Kidney epithelial cell (primary cell): ENCODE data around the gene TIMP3. TPM values are rescaled to one million over a fixed set of nuclear protein-coding genes. Genes with fewer than 3 reads are reported as not detected.

ENCODE experiments used
- DNase-seq: peaks from one replicate; pipeline ENCODE4 v3.0.0-alpha.2; 2010; ENCODE audit warnings: low read depth
- H3K27me3 ChIP-seq: 2 replicates; pipeline ENCODE4 v1.6.0; 2011; ENCODE audit warnings: low read length; ENCODE audit not compliant: control insufficient read depth, insufficient read depth
- H3K36me3 ChIP-seq: 2 replicates; pipeline ENCODE4 v1.5.1; 2011; ENCODE audit warnings: low read length; ENCODE audit not compliant: control insufficient read depth, insufficient read depth
- H3K4me3 ChIP-seq: 2 replicates; pipeline ENCODE4 v1.5.1; 2011; ENCODE audit warnings: low read depth, mild to moderate bottlenecking, control low read depth, low read length
- CTCF ChIP-seq: IDR thresholded peaks from 2 replicates; pipeline ENCODE4 v1.5.1; 2011; ENCODE audit warnings: mild to moderate bottlenecking, moderate library complexity, low read length, control low read depth, inconsistent platforms; ENCODE audit not compliant: insufficient read depth, poor library complexity, severe bottlenecking
- total RNA-seq: library from RNA; depleted of rRNA; stranded (reverse); fragments of >200 nt; gene quantifications from 2 replicates; pipeline ENCODE4 v1.2.3, GENCODE V29; 2015

Gene TIMP3
- total RNA-seq, 1 donor from 2014 or later: 45.6 TPM

- Histone ChIP-seq H3K27me3 (no peaks in the 10 kb centered on the region), H3K36me3 (no peaks in the 10 kb centered on the region), H3K4me3 (no peak overlapping the region)
- no peak for DNase-seq
- TF ChIP-seq CTCF: no peak
Measured at GRCh38 chr22:32853662-32854061, 52.2 kb downstream of the TIMP3 start.

DNA sequence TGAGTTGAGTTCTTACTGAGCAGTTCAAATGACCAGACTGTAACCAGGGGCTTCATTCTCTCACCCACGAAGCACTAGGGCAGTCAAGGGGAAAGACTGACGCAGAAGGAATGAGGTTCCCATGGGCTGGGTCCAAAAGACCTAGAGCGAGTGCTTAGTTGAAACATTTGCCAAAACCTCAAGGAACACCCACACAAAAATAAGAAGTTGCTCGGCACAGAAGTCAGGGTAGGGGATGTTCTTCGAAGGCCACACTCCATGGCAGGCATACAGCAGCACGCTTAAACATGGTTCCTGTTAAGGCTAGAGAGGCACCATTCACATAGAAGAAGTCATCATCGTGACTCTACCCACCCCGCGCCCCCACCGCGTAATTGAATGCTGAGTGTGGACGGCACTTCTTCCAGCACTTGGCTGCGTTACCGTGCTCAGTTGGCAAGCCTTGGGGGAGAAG, 52.9 kb downstream of the TIMP3 start:
- H3K27me3 ChIP-seq: no peaks in the 10 kb centered on the region
- no peak for TF ChIP-seq CTCF
- DNase-seq: no peak
- H3K36me3 ChIP-seq: no peaks in the 10 kb centered on the region
- no peak overlapping the region for H3K4me3 ChIP-seq

DNA sequence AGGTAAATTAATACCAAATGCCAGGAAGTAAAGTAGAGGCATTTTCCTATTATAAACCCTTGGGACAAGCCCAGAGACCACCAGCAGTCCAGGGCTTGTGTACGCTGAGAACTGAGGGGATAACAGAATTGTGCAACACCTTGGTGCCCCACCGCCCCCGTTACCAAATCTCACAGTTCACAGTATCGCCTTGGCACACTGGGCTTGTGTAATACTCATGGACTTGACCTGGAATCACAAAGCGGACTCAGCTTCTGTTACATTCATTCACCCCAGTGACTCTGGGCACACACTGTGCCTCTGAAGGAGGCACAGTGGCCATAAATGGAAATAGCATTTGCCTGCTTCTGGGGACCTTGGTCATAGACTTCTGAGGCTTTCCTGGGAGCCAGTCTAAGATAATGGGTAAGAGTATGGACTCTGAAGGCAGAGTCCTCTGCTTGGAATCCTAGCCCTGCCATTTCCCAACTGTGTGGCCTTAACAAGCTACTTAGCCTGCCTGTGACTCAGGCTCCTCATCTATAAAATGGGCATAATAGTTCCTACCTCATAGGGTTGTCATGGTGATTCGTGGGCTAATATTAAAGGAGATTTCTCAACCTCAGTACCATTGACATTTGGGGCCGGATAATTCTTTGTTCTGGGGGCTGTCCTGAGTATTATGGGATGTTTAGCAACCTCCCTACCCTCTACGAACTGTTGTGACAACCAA, 53.7 kb downstream of the TIMP3 start:
- no peak for DNase-seq
- Histone ChIP-seq H3K27me3 (no peaks in the 10 kb centered on the region), H3K36me3 (no peaks in the 10 kb centered on the region), H3K4me3 (no peak overlapping the region)
- no peak for TF ChIP-seq CTCF

- H3K36me3 ChIP-seq: no peaks in the 10 kb centered on the region
- H3K27me3 ChIP-seq: no peaks in the 10 kb centered on the region
- no peak overlapping the region for H3K4me3 ChIP-seq
- TF ChIP-seq CTCF: no peak
- DNase-seq: no peak
Measured at GRCh38 chr22:32858121-32858703, 56.7 kb downstream of the TIMP3 start.

GRCh38 chr22:32858957-32859356, 57.5 kb downstream of the TIMP3 start:
- H3K4me3 ChIP-seq: no peak overlapping the region
- no peaks in the 10 kb centered on the region for H3K27me3 ChIP-seq
- no peak for TF ChIP-seq CTCF
- H3K36me3 ChIP-seq: no peaks in the 10 kb centered on the region
- no peak for DNase-seq
